Activated B cell treated with CpG ODN at 0.5 μM for 24 hours (primary cell): ENCODE data around the gene MANSC1. TPM values are rescaled to one million over a fixed set of nuclear protein-coding genes. Genes with fewer than 3 reads are reported as not detected.

Experiments used
- ATAC-seq: fragments of 200-7000 bp; cut with Tn5 transposase; one replicate; pipeline ENCODE4 v1.10.0; 2021; ENCODE audit warnings: low read depth, mild to moderate bottlenecking, moderate library complexity
- CTCF ChIA-PET: fragments of 350-600 bp; sonication (Branson Sonifier 250); formaldehyde crosslinking; loops from one replicate; lab custom pipeline; 2021; ENCODE audit warnings: antibody characterized with exemption; lab: Charles Lee
- POLR2A ChIA-PET: fragments of 350-600 bp; sonication (Branson Sonifier 250); formaldehyde crosslinking; loops from one replicate; lab custom pipeline; 2021; ENCODE audit warnings: antibody characterized with exemption; lab: Charles Lee
- DNase-seq: peaks from one replicate; pipeline ENCODE4 v3.0.0; 2022
- H3K27ac Mint-ChIP-seq: one replicate; pipeline ENCODE4 v1.8.0; 2020; ENCODE audit warnings: mixed read lengths
- H3K27me3 Mint-ChIP-seq: one replicate; pipeline ENCODE4 v1.8.0; 2021; ENCODE audit warnings: mixed read lengths
- H3K36me3 Mint-ChIP-seq: one replicate; pipeline ENCODE4 v1.8.0; 2021; ENCODE audit warnings: low read depth, mixed read lengths
- H3K4me1 Mint-ChIP-seq: one replicate; pipeline ENCODE4 v1.8.0; 2021; ENCODE audit warnings: mixed read lengths
- H3K4me3 Mint-ChIP-seq: one replicate; pipeline ENCODE4 v1.8.0; 2020; ENCODE audit warnings: mild to moderate bottlenecking, mixed read lengths
- H3K9me3 Mint-ChIP-seq: one replicate; pipeline ENCODE4 v1.8.0; 2020; ENCODE audit warnings: mixed read lengths
- CTCF ChIP-seq: fragments of 200-600 bp; IDR thresholded peaks from one replicate; pipeline ENCODE4 v1.8.0; 2022; ENCODE audit warnings: antibody characterized with exemption, mild to moderate bottlenecking
- intact Hi-C: fragments of 100-400 bp; cut with micrococcal nuclease; formaldehyde crosslinking; loops from one replicate; pipeline ENCODE4 v1.15.1; 2024
- total RNA-seq: library from RNA; stranded (reverse); gene quantifications from 2 replicates; pipeline ENCODE4 v1.2.3, GENCODE V29; 2022

The MANSC1 gene
- total RNA-seq, 1 donor from 2014 or later: 0.86 TPM

- peaks cover 31% of the 10 kb centered on the region for H3K27me3 Mint-ChIP-seq
- no peak overlapping the region for H3K4me3 Mint-ChIP-seq
- TF ChIP-seq CTCF: no peak
- ATAC-seq (no peak), DNase-seq (no peak)
- CTCF ChIA-PET: no interaction called here
- POLR2A ChIA-PET: no interaction called here
- no peaks in the 10 kb centered on the region for H3K4me1 Mint-ChIP-seq
- no peak overlapping the region for H3K27ac Mint-ChIP-seq
- no peaks in the 10 kb centered on the region for H3K36me3 Mint-ChIP-seq
- intact Hi-C loops: no loop called here
- peaks cover 1% of the 10 kb centered on the region for H3K9me3 Mint-ChIP-seq
Observed at GRCh38 chr12:12282761-12283425, 67.1 kb downstream of the MANSC1 start.

GRCh38 chr12:12282202-12282601 lies 67.8 kb downstream of the MANSC1 start:
- no peak for DNase-seq
- intact Hi-C loops: no loop called here
- H3K4me1 Mint-ChIP-seq: no peaks in the 10 kb centered on the region
- peaks cover 4% of the 10 kb centered on the region for H3K9me3 Mint-ChIP-seq
- CTCF ChIA-PET: no interaction called here
- H3K27me3 Mint-ChIP-seq: peaks cover 25% of the 10 kb centered on the region
- POLR2A ChIA-PET: no interaction called here
- ATAC-seq: no peak
- no peak overlapping the region for H3K27ac Mint-ChIP-seq
- no peak for TF ChIP-seq CTCF
- H3K36me3 Mint-ChIP-seq: no peaks in the 10 kb centered on the region
- H3K4me3 Mint-ChIP-seq: no peak overlapping the region

GRCh38 chr12:12281134-12281533 lies 68.9 kb downstream of the MANSC1 start:
- TF ChIP-seq CTCF: no peak
- DNase-seq (no peak), ATAC-seq (no peak)
- H3K9me3 Mint-ChIP-seq: peaks cover 7% of the 10 kb centered on the region
- H3K4me3 Mint-ChIP-seq: no peak overlapping the region
- peaks cover 25% of the 10 kb centered on the region for H3K27me3 Mint-ChIP-seq
- ChIA-PET CTCF (no interaction called here), POLR2A (no interaction called here)
- no peak overlapping the region for H3K27ac Mint-ChIP-seq
- no peaks in the 10 kb centered on the region for H3K4me1 Mint-ChIP-seq
- intact Hi-C loops: no loop called here
- H3K36me3 Mint-ChIP-seq: no peaks in the 10 kb centered on the region

- POLR2A ChIA-PET: no interaction called here
- intact Hi-C loops: no loop called here
- ATAC-seq (no peak), DNase-seq (no peak)
- Mint-ChIP-seq H3K4me3 (no peak overlapping the region), H3K4me1 (no peaks in the 10 kb centered on the region), H3K27me3 (peaks cover 24% of the 10 kb centered on the region), H3K27ac (no peak overlapping the region), H3K9me3 (peaks cover 7% of the 10 kb centered on the region), H3K36me3 (no peaks in the 10 kb centered on the region)
- no peak for TF ChIP-seq CTCF
- CTCF ChIA-PET: no interaction called here
Observed at GRCh38 chr12:12278899-12279298, 71.1 kb downstream of the MANSC1 start.

Other genes starting within 250 kb of the MANSC1 start
- gene LRP6, start 83.2 kb downstream of the MANSC1 start, total RNA-seq: 1.4 and 1.5 TPM in 2 replicates
- gene BORCS5, start 6.8 kb upstream of the MANSC1 start, total RNA-seq: 19.5 and 22.7 TPM in 2 replicates
- gene DUSP16, start 212.6 kb upstream of the MANSC1 start, total RNA-seq: 1.1 and 2.0 TPM in 2 replicates